ENCODE measurements around the gene CATSPER3. TPM values are rescaled to one million over a fixed set of nuclear protein-coding genes. Genes with fewer than 3 reads are reported as not detected.
A peak's percentile ranks its signal among the peaks of the same experiment; 100 is the strongest.

CATSPER3 gene
- total and polyA plus RNA-seq, 2 of the 13 experiments (the other 11 are each of a cell fraction or from before 2014, with no cell fraction given): 0.33 to 0.37 TPM

DNA sequence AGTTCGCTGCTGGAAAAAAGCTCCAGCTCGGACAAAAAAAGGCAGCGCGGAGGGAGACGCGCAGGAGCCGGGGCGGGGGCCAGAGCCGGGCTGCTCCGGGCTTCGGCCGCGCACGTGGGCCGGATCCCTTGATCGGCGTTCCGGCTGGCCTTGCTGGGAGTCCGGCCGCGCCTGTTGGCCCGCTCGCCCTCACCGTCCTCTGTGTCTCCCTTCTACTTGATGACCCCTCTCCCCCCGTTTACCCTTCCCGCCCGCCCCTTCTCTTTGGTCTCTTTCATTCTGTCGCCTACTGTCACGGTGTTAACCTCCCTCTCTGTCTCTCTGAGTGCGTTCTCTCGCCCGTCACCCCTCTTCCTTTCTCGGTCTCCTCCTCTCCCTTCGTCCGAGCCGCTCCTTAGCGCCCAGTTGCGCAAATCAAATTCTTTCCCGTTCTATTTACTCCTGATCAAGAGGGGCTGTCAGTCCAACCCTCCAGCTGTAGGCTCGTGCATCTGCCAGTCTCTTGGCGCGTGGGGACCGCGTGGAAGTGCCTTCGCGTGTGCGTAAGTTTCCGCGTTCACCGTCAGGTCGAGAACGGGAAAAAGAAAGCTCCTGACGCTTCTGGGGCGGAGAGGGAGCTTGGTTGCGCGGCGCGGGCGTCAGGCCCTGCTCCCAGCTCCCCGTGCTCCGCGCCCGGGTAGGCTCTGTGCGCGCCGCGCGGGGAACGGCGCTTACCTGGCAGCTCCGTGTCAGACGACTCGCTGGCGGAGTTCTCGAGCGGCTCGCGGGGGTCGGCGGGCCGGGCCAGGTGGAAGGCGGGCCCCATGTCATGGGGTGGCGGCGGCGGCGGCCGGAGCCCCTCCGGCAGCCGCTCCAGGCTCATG, 65.5 kb downstream of the CATSPER3 start (continued):
- TF ChIP-seq ZFP90 (CRISPR knock-in tag; IDR thresholded peaks at IDR 0.05; ENCODE audit: borderline replicate concordance) (no peak), FLYWCH1 (CRISPR knock-in tag; IDR thresholded peaks at IDR 0.05) (no peak), ADNP (CRISPR knock-in tag; IDR thresholded peaks at IDR 0.05) (no peak), NR2C2 (CRISPR knock-in tag; IDR thresholded peaks at IDR 0.05; ENCODE audit: borderline replicate concordance) (no peak), SMYD3 (CRISPR knock-in tag; IDR thresholded peaks at IDR 0.05) (no peak), RBM22 (optimal IDR thresholded peaks at IDR 0.05; ENCODE audit: low read length) (no peak), ZNF138 (CRISPR knock-in tag; IDR thresholded peaks at IDR 0.05; ENCODE audit: low read depth) (no peak), NFYB (CRISPR knock-in tag; IDR thresholded peaks at IDR 0.05) (no peak), SAFB2 (CRISPR knock-in tag; IDR thresholded peaks at IDR 0.05; ENCODE audit: borderline replicate concordance, low read depth) (no peak), AGO2 (optimal IDR thresholded peaks at IDR 0.05; ENCODE audit: low read depth, low read length) (peak; percentile 79)
- TF ChIP-seq, protein P1, sequence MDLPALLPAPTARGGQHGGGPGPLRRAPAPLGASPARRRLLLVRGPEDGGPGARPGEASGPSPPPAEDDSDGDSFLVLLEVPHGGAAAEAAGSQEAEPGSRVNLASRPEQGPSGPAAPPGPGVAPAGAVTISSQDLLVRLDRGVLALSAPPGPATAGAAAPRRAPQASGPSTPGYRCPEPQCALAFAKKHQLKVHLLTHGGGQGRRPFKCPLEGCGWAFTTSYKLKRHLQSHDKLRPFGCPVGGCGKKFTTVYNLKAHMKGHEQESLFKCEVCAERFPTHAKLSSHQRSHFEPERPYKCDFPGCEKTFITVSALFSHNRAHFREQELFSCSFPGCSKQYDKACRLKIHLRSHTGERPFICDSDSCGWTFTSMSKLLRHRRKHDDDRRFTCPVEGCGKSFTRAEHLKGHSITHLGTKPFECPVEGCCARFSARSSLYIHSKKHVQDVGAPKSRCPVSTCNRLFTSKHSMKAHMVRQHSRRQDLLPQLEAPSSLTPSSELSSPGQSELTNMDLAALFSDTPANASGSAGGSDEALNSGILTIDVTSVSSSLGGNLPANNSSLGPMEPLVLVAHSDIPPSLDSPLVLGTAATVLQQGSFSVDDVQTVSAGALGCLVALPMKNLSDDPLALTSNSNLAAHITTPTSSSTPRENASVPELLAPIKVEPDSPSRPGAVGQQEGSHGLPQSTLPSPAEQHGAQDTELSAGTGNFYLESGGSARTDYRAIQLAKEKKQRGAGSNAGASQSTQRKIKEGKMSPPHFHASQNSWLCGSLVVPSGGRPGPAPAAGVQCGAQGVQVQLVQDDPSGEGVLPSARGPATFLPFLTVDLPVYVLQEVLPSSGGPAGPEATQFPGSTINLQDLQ (CRISPR knock-in tag; IDR thresholded peaks at IDR 0.05): no peak
- TF ChIP-seq, protein P2, sequence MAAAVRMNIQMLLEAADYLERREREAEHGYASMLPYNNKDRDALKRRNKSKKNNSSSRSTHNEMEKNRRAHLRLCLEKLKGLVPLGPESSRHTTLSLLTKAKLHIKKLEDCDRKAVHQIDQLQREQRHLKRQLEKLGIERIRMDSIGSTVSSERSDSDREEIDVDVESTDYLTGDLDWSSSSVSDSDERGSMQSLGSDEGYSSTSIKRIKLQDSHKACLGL (CRISPR knock-in tag; IDR thresholded peaks at IDR 0.05): no peak; the same call in 1 of the 2 replicates
- TF ChIP-seq, protein P3, sequence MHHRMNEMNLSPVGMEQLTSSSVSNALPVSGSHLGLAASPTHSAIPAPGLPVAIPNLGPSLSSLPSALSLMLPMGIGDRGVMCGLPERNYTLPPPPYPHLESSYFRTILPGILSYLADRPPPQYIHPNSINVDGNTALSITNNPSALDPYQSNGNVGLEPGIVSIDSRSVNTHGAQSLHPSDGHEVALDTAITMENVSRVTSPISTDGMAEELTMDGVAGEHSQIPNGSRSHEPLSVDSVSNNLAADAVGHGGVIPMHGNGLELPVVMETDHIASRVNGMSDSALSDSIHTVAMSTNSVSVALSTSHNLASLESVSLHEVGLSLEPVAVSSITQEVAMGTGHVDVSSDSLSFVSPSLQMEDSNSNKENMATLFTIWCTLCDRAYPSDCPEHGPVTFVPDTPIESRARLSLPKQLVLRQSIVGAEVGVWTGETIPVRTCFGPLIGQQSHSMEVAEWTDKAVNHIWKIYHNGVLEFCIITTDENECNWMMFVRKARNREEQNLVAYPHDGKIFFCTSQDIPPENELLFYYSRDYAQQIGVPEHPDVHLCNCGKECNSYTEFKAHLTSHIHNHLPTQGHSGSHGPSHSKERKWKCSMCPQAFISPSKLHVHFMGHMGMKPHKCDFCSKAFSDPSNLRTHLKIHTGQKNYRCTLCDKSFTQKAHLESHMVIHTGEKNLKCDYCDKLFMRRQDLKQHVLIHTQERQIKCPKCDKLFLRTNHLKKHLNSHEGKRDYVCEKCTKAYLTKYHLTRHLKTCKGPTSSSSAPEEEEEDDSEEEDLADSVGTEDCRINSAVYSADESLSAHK (CRISPR knock-in tag; IDR thresholded peaks at IDR 0.05; ENCODE audit: borderline replicate concordance): no peak
- TF ChIP-seq, protein P4, sequence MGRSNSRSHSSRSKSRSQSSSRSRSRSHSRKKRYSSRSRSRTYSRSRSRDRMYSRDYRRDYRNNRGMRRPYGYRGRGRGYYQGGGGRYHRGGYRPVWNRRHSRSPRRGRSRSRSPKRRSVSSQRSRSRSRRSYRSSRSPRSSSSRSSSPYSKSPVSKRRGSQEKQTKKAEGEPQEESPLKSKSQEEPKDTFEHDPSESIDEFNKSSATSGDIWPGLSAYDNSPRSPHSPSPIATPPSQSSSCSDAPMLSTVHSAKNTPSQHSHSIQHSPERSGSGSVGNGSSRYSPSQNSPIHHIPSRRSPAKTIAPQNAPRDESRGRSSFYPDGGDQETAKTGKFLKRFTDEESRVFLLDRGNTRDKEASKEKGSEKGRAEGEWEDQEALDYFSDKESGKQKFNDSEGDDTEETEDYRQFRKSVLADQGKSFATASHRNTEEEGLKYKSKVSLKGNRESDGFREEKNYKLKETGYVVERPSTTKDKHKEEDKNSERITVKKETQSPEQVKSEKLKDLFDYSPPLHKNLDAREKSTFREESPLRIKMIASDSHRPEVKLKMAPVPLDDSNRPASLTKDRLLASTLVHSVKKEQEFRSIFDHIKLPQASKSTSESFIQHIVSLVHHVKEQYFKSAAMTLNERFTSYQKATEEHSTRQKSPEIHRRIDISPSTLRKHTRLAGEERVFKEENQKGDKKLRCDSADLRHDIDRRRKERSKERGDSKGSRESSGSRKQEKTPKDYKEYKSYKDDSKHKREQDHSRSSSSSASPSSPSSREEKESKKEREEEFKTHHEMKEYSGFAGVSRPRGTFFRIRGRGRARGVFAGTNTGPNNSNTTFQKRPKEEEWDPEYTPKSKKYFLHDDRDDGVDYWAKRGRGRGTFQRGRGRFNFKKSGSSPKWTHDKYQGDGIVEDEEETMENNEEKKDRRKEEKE (IDR thresholded peaks at IDR 0.05): no peak
- TF ChIP-seq, protein P5, sequence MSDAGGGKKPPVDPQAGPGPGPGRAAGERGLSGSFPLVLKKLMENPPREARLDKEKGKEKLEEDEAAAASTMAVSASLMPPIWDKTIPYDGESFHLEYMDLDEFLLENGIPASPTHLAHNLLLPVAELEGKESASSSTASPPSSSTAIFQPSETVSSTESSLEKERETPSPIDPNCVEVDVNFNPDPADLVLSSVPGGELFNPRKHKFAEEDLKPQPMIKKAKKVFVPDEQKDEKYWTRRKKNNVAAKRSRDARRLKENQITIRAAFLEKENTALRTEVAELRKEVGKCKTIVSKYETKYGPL (CRISPR knock-in tag; IDR thresholded peaks at IDR 0.05): 0 out of 2 replicates have a peak, but pooled peaks have one; percentile 27
- TF ChIP-seq, protein P6, sequence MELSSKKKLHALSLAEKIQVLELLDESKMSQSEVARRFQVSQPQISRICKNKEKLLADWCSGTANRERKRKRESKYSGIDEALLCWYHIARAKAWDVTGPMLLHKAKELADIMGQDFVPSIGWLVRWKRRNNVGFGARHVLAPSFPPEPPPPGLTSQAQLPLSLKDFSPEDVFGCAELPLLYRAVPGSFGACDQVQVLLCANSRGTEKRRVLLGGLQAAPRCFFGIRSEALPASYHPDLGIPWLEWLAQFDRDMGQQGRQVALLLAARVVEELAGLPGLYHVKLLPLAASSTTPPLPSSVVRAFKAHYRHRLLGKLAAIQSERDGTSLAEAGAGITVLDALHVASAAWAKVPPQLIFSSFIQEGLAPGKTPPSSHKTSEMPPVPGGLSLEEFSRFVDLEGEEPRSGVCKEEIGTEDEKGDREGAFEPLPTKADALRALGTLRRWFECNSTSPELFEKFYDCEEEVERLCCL (CRISPR knock-in tag; IDR thresholded peaks at IDR 0.05; ENCODE audit: borderline replicate concordance): no peak
